ENCODE results near the gene SP6.

DNA sequence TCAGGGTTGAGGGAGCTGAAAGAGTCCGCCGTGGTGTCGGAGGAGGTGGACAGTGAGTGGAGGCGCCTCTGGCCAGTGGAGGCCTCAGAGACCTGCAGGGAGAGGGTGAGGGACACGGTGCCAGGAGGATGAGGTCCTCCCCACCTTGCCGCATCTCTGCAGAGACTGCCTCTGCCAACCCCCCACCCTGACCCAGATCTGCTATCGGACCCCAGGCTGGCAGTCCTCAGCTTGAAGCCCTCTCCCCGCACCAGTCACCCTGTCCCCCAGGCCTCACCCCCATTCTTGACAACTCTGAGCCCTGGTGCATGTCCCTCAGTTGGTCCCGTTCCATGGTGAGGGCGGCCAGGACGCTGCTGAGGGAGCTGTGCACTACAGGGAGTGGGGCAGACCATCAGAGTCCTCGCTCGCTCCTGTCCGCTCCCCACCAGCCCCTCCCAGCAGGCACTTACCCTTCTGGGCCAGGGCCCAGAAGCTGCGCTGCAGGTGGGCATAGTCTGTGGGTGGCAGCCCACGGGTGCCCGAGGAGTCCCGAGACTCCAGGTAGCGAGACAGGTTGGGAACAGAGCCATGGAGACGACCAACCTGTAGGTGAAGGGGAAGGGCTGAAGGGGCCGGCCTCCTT lies 34.7 kb downstream of the SP6 start:
- TF ChIP-seq CTCF (IDR thresholded peaks at IDR 0.05) (no peak), ZFX (IDR thresholded peaks at IDR 0.05; ENCODE audit: borderline replicate concordance) (no peak)
